ENCODE data around the gene CYB5R4.

The CYB5R4 gene

GRCh38 chr6:83868639-83869038, 9.2 kb downstream of the CYB5R4 start:
- Histone ChIP-seq H3K9ac (ENCODE audit: low read depth, low read length, poor library complexity, severe bottlenecking) (no peak overlapping the region), H3K27me3 (ENCODE audit: insufficient read depth, low read length, poor library complexity, severe bottlenecking) (no peaks in the 10 kb centered on the region), H3K9me2 (replicated peaks; ENCODE audit: low read depth, low read length) (no peaks in the 10 kb centered on the region), H3K4me3 (ENCODE audit: low read length, poor library complexity, severe bottlenecking) (no peak overlapping the region), H3K4me1 (ENCODE audit: insufficient read depth, low read length, poor library complexity, severe bottlenecking) (peaks cover 27% of the 10 kb centered on the region), H3K9me3 (ENCODE audit: insufficient read depth, low read depth, low read length) (peaks cover 15% of the 10 kb centered on the region; the same call in 1 of the 2 replicates), H3K79me2 (ENCODE audit: insufficient read depth, low read length) (peaks cover 22% of the 10 kb centered on the region; the same call in 1 of the 2 replicates), H3F3A (ENCODE audit: low read depth) (peaks cover 2% of the 10 kb centered on the region; the same call in 1 of the 2 replicates), H3K36me3 (ENCODE audit: insufficient read depth, low read length) (peaks cover 48% of the 10 kb centered on the region; the same call in 1 of the 2 replicates), H3K4me2 (ENCODE audit: low read depth, low read length, poor library complexity, severe bottlenecking) (no peak overlapping the region), H4K20me1 (ENCODE audit: insufficient read depth, low read length, poor library complexity, severe bottlenecking) (peaks cover 6% of the 10 kb centered on the region), H2AFZ (ENCODE audit: low read length) (no peak overlapping the region)
- TF ChIP-seq EZH2phosphoT487 (IDR thresholded peaks at IDR 0.05; ENCODE audit: borderline replicate concordance) (no peak), CTCF (conservative IDR thresholded peaks at IDR 0.05; ENCODE audit: low read length) (no peak)

GRCh38 chr6:83870649-83871048, 11.2 kb downstream of the CYB5R4 start:
- TF ChIP-seq EZH2phosphoT487 (IDR thresholded peaks at IDR 0.05; ENCODE audit: borderline replicate concordance) (no peak), CTCF (conservative IDR thresholded peaks at IDR 0.05; ENCODE audit: low read length) (no peak)
- Histone ChIP-seq H2AFZ (ENCODE audit: low read length) (no peak overlapping the region), H3K4me1 (ENCODE audit: insufficient read depth, low read length, poor library complexity, severe bottlenecking) (peaks cover 17% of the 10 kb centered on the region), H3K4me2 (ENCODE audit: low read depth, low read length, poor library complexity, severe bottlenecking) (no peak overlapping the region), H3F3A (ENCODE audit: low read depth) (peaks cover 3% of the 10 kb centered on the region; the same call in 1 of the 2 replicates), H3K27me3 (ENCODE audit: insufficient read depth, low read length, poor library complexity, severe bottlenecking) (no peaks in the 10 kb centered on the region), H3K36me3 (ENCODE audit: insufficient read depth, low read length) (peaks cover 35% of the 10 kb centered on the region; the same call in 1 of the 2 replicates), H3K4me3 (ENCODE audit: low read length, poor library complexity, severe bottlenecking) (no peak overlapping the region), H3K9me3 (ENCODE audit: insufficient read depth, low read depth, low read length) (peaks cover 15% of the 10 kb centered on the region; the same call in 1 of the 2 replicates), H3K9ac (ENCODE audit: low read depth, low read length, poor library complexity, severe bottlenecking) (no peak overlapping the region), H4K20me1 (ENCODE audit: insufficient read depth, low read length, poor library complexity, severe bottlenecking) (no peaks in the 10 kb centered on the region), H3K9me2 (replicated peaks; ENCODE audit: low read depth, low read length) (no peaks in the 10 kb centered on the region), H3K79me2 (ENCODE audit: insufficient read depth, low read length) (peaks cover 23% of the 10 kb centered on the region; the same call in 1 of the 2 replicates)

- no peak for TF ChIP-seq CTCF (conservative IDR thresholded peaks at IDR 0.05; ENCODE audit: low read length)
- TF ChIP-seq EZH2phosphoT487 (IDR thresholded peaks at IDR 0.05; ENCODE audit: borderline replicate concordance), result no peak
- Histone ChIP-seq H3K27me3 (ENCODE audit: insufficient read depth, low read length, poor library complexity, severe bottlenecking) (no peaks in the 10 kb centered on the region), H3F3A (ENCODE audit: low read depth) (peaks cover 3% of the 10 kb centered on the region; the same call in 1 of the 2 replicates), H3K9me2 (replicated peaks; ENCODE audit: low read depth, low read length) (no peaks in the 10 kb centered on the region), H3K9me3 (ENCODE audit: insufficient read depth, low read depth, low read length) (peaks cover 6% of the 10 kb centered on the region; the same call in 1 of the 2 replicates), H3K36me3 (ENCODE audit: insufficient read depth, low read length) (peaks cover 17% of the 10 kb centered on the region; the same call in 1 of the 2 replicates), H3K4me3 (ENCODE audit: low read length, poor library complexity, severe bottlenecking) (no peak overlapping the region), H3K9ac (ENCODE audit: low read depth, low read length, poor library complexity, severe bottlenecking) (no peak overlapping the region), H4K20me1 (ENCODE audit: insufficient read depth, low read length, poor library complexity, severe bottlenecking) (no peaks in the 10 kb centered on the region), H3K4me1 (ENCODE audit: insufficient read depth, low read length, poor library complexity, severe bottlenecking) (peaks cover 17% of the 10 kb centered on the region), H2AFZ (ENCODE audit: low read length) (no peak overlapping the region), H3K4me2 (ENCODE audit: low read depth, low read length, poor library complexity, severe bottlenecking) (peak overlapping the region; percentile 15), H3K79me2 (ENCODE audit: insufficient read depth, low read length) (peaks cover 31% of the 10 kb centered on the region; the same call in 1 of the 2 replicates)
Measured at GRCh38 chr6:83872386-83873118, 13.1 kb downstream of the CYB5R4 start.
